Hepatocyte (in vitro differentiated cells): ENCODE results near the gene SLC35B3. TPM values are rescaled to one million over a fixed set of nuclear protein-coding genes. Genes with fewer than 3 reads are reported as not detected.

Source experiments
- DNase-seq: peaks from one replicate; pipeline ENCODE4 v3.0.0-alpha.2; 2016; ENCODE audit warnings: low spot score
- H2AFZ ChIP-seq: fragments of 200-600 bp; sonication (generic); 2 replicates; pipeline ENCODE4 v1.6.0; 2016; ENCODE audit warnings: antibody characterized with exemption, mild to moderate bottlenecking
- H3K27ac ChIP-seq: fragments of 200-600 bp; sonication (generic); 2 replicates; pipeline ENCODE4 v1.5.1; 2016; ENCODE audit warnings: mild to moderate bottlenecking
- H3K27me3 ChIP-seq: fragments of 200-600 bp; sonication (generic); 2 replicates; pipeline ENCODE4 v1.6.1; 2016
- H3K36me3 ChIP-seq: fragments of 200-600 bp; sonication (generic); replicated peaks from 2 replicates; pipeline ENCODE4 v1.5.1; 2016; ENCODE audit warnings: low read depth; ENCODE audit not compliant: insufficient read depth
- H3K4me1 ChIP-seq: fragments of 200-600 bp; sonication (generic); 2 replicates; pipeline ENCODE4 v1.5.1; 2016; ENCODE audit warnings: mild to moderate bottlenecking, moderate library complexity; ENCODE audit not compliant: insufficient read depth
- H3K4me2 ChIP-seq: fragments of 200-600 bp; sonication (generic); 2 replicates; pipeline ENCODE4 v1.6.0; 2016
- H3K4me3 ChIP-seq: fragments of 200-600 bp; sonication (generic); 2 replicates; pipeline ENCODE4 v1.5.1; 2016; ENCODE audit warnings: mild to moderate bottlenecking
- H3K79me2 ChIP-seq: fragments of 200-600 bp; sonication (generic); 2 replicates; pipeline ENCODE4 v1.6.0; 2017; ENCODE audit warnings: mild to moderate bottlenecking
- H3K9me2 ChIP-seq: fragments of 200-600 bp; sonication (generic); replicated peaks from 2 replicates; pipeline ENCODE4 v1.6.0; 2017; ENCODE audit warnings: mild to moderate bottlenecking; ENCODE audit not compliant: insufficient read depth
- H3K9me3 ChIP-seq: fragments of 200-600 bp; sonication (generic); 2 replicates; pipeline ENCODE4 v1.5.1; 2016; ENCODE audit warnings: low read depth, mild to moderate bottlenecking
- H4K20me1 ChIP-seq: fragments of 200-600 bp; sonication (generic); 2 replicates; pipeline ENCODE4 v1.6.0; 2016; ENCODE audit warnings: mild to moderate bottlenecking; ENCODE audit not compliant: insufficient read depth, poor library complexity, severe bottlenecking
- EZH2 ChIP-seq: fragments of 200-600 bp; sonication (generic); IDR thresholded peaks from 2 replicates; pipeline ENCODE4 v1.6.1; 2016; ENCODE audit warnings: antibody characterized with exemption, mild to moderate bottlenecking, borderline replicate concordance
- EZH2phosphoT487 ChIP-seq: fragments of 200-600 bp; sonication (generic); IDR thresholded peaks from one replicate; pipeline ENCODE4 v1.6.1; 2018; ENCODE audit warnings: antibody characterized with exemption, mild to moderate bottlenecking, low read depth, moderate library complexity; ENCODE audit not compliant: unreplicated experiment, severe bottlenecking
- WGBS: methylation state at CpG from one replicate; pipeline ENCODE4 v1.1.6; 2016; ENCODE audit warnings: low lambda C conversion rate; ENCODE audit errors: missing lambda C conversion rate; 5-methylcytosine and 5-hydroxymethylcytosine counted together
- polyA plus RNA-seq: library from polyadenylated mRNA; unstranded; fragments of >200 nt; fragmentation: Nextera tagmentation; extraction: Ambion mirVana; gene quantifications from 2 replicates; pipeline ENCODE4 v1.2.1, GENCODE V29; 2016
- total RNA-seq: library from RNA; depleted of rRNA; stranded (reverse); fragments of >200 nt; gene quantifications from 2 replicates; pipeline ENCODE4 v1.2.3, GENCODE V29; 2014
- TF ChIP-seq, protein P1 (sequence below): fragments of 200-600 bp; sonication (generic); IDR thresholded peaks from 2 replicates; pipeline ENCODE4 v1.5.1; 2016; ENCODE audit warnings: antibody characterized with exemption, mild to moderate bottlenecking; ENCODE audit not compliant: poor library complexity

SLC35B3 gene
- total and polyA plus RNA-seq, 2 experiments from 2014 or later: 31.5 TPM

GRCh38 chr6:8476656-8477055 is 41.3 kb upstream of the SLC35B3 start:
- no peaks in the 10 kb centered on the region for H3K36me3 ChIP-seq
- H4K20me1 ChIP-seq: no peaks in the 10 kb centered on the region
- no peak overlapping the region for H3K4me3 ChIP-seq
- TF ChIP-seq EZH2 (no peak), EZH2phosphoT487 (no peak)
- TF ChIP-seq, protein P1, sequence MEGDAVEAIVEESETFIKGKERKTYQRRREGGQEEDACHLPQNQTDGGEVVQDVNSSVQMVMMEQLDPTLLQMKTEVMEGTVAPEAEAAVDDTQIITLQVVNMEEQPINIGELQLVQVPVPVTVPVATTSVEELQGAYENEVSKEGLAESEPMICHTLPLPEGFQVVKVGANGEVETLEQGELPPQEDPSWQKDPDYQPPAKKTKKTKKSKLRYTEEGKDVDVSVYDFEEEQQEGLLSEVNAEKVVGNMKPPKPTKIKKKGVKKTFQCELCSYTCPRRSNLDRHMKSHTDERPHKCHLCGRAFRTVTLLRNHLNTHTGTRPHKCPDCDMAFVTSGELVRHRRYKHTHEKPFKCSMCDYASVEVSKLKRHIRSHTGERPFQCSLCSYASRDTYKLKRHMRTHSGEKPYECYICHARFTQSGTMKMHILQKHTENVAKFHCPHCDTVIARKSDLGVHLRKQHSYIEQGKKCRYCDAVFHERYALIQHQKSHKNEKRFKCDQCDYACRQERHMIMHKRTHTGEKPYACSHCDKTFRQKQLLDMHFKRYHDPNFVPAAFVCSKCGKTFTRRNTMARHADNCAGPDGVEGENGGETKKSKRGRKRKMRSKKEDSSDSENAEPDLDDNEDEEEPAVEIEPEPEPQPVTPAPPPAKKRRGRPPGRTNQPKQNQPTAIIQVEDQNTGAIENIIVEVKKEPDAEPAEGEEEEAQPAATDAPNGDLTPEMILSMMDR: no peak
- H3K27me3 ChIP-seq: no peaks in the 10 kb centered on the region
- no peaks in the 10 kb centered on the region for H3K9me3 ChIP-seq
- no peak overlapping the region for H3K27ac ChIP-seq
- DNase-seq: no peak
- H3K4me1 ChIP-seq: no peaks in the 10 kb centered on the region
- whole genome bisulfite sequencing: 78% methylated on average over 1 of the region's 1 CpG
- H3K79me2 ChIP-seq: no peaks in the 10 kb centered on the region
- no peaks in the 10 kb centered on the region for H3K9me2 ChIP-seq
- no peak overlapping the region for H3K4me2 ChIP-seq
- H2AFZ ChIP-seq: no peak overlapping the region

DNA sequence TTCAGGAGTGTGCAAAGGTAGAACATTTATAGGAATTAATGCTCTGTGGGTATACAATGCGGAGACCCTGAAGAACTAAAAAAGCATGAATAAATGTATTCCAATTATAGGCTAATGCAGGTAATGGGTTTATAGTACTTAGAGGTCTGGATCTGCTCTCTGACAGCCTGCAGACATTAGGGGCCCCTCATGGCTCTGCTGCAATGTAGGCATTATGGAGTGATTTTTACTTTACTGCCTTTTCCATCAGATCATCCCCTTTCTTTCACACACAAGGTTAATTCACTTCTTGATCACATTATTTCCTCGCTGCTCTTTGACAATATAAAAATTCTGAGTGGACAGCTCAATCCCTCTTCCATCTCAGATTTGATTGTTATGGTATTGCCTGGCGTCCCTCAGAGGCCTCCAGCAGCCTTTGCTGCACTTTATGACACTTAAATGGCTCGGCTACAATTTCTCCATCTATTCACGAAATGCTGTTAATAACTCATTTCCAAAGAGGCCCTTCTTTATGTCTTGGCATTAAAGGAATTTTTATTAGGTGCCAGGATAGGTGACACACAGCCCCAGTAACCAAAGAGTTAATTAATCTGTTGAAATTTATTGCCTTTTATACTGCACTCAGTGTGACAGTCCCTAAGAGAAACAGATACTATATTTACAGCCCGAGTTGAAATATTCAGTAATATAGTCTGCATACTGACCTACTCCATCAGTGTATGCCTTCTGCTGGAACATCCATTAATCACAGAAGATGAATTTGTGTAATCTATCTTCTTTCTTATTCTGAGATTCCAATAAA is 33.4 kb upstream of the SLC35B3 start:
- TF ChIP-seq EZH2 (no peak), EZH2phosphoT487 (no peak)
- TF ChIP-seq, protein P1: no peak
- 61% methylated on average over 6 of the region's 6 CpGs for WGBS
- no peaks in the 10 kb centered on the region for H3K36me3 ChIP-seq
- no peak overlapping the region for H3K4me3 ChIP-seq
- DNase-seq: no peak
- H3K4me2 ChIP-seq: no peak overlapping the region
- H3K9me2 ChIP-seq: no peaks in the 10 kb centered on the region
- H3K79me2 ChIP-seq: no peaks in the 10 kb centered on the region
- no peaks in the 10 kb centered on the region for H3K9me3 ChIP-seq
- no peak overlapping the region for H2AFZ ChIP-seq
- no peaks in the 10 kb centered on the region for H3K27me3 ChIP-seq
- no peaks in the 10 kb centered on the region for H3K4me1 ChIP-seq
- no peaks in the 10 kb centered on the region for H4K20me1 ChIP-seq
- no peak overlapping the region for H3K27ac ChIP-seq

DNA sequence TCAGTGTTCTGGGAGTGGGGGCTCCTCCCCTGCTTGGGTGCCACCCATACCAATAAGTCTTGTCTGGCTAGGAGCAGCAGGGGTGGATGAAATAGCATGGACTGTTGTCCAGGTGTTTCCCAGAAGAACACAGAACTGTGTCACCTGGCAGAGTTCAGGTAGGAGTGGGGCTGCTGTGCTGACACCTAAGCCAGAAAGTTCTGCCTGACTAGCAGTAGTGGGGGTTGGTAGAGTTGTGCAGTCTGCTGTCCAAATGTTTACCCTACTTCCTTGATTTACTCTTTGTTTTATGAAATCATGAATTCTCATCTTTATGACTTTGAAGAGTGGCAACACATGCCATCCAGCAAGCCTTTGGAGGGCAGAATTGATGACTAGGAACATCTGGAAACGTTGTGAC is 27.3 kb upstream of the SLC35B3 start:
- no peaks in the 10 kb centered on the region for H3K4me1 ChIP-seq
- WGBS: 33% methylated on average over 1 of the region's 1 CpG
- no peak overlapping the region for H3K4me3 ChIP-seq
- H2AFZ ChIP-seq: no peak overlapping the region
- no peaks in the 10 kb centered on the region for H3K9me3 ChIP-seq
- H4K20me1 ChIP-seq: no peaks in the 10 kb centered on the region
- no peaks in the 10 kb centered on the region for H3K79me2 ChIP-seq
- no peak for TF ChIP-seq EZH2
- TF ChIP-seq, protein P1: no peak
- no peak for TF ChIP-seq EZH2phosphoT487
- H3K9me2 ChIP-seq: no peaks in the 10 kb centered on the region
- H3K4me2 ChIP-seq: no peak overlapping the region
- H3K27me3 ChIP-seq: no peaks in the 10 kb centered on the region
- H3K36me3 ChIP-seq: no peaks in the 10 kb centered on the region
- no peak for DNase-seq
- no peak overlapping the region for H3K27ac ChIP-seq
